Measurements from ENCODE around the gene SDF2.

DNA sequence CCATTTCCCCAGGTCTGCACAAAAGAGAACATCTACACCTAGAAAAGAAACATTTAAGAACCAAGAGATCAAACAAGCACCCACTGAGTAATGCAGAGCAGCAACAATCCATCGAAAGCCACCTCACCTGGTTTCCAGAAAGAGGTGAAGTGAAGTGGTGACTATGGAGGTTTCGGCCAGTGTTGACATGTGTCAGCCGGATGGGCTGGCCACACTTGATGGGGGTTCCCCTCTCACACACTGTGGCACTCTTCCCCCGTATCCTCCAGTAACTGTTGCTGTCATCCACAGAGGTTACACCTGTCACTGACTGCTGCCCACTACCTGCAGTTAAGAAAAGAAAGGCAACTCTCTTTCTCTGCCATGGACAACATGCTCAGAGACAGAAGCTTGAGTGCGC, 6.5 kb downstream of the SDF2 start:
- TF ChIP-seq, protein P1, sequence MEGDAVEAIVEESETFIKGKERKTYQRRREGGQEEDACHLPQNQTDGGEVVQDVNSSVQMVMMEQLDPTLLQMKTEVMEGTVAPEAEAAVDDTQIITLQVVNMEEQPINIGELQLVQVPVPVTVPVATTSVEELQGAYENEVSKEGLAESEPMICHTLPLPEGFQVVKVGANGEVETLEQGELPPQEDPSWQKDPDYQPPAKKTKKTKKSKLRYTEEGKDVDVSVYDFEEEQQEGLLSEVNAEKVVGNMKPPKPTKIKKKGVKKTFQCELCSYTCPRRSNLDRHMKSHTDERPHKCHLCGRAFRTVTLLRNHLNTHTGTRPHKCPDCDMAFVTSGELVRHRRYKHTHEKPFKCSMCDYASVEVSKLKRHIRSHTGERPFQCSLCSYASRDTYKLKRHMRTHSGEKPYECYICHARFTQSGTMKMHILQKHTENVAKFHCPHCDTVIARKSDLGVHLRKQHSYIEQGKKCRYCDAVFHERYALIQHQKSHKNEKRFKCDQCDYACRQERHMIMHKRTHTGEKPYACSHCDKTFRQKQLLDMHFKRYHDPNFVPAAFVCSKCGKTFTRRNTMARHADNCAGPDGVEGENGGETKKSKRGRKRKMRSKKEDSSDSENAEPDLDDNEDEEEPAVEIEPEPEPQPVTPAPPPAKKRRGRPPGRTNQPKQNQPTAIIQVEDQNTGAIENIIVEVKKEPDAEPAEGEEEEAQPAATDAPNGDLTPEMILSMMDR (IDR thresholded peaks at IDR 0.05; ENCODE audit: low read depth, low read length), result no peak
- TF ChIP-seq EZH2phosphoT487 (IDR thresholded peaks at IDR 0.05; ENCODE audit: low read depth), result no peak
